ENCODE measurements around the gene PAX2.
A peak's percentile ranks its signal among the peaks of the same experiment; 100 is the strongest.

The PAX2 gene

GRCh38 chr10:100826031-100826651 lies 80.8 kb downstream of the PAX2 start:
- DNase-seq, result peak; percentile 25 to 26

GRCh38 chr10:100826661-100826982 lies 81.2 kb downstream of the PAX2 start:
- DNase-seq, result no peak

GRCh38 chr10:100826983-100827818 lies 81.8 kb downstream of the PAX2 start:
- DNase-seq, result peak; percentile 50 to 51

- peak; percentile 15 to 22 for DNase-seq
Measured at GRCh38 chr10:100827819-100828737, 82.7 kb downstream of the PAX2 start.

GRCh38 chr10:100828738-100829096 lies 83.3 kb downstream of the PAX2 start:
- DNase-seq, result no peak

- DNase-seq, result no peak
Measured at GRCh38 chr10:100829097-100829870, 83.9 kb downstream of the PAX2 start.

GRCh38 chr10:100829933-100830727 lies 84.7 kb downstream of the PAX2 start:
- DNase-seq, result no peak

GRCh38 chr10:100830728-100831111 lies 85.3 kb downstream of the PAX2 start:
- DNase-seq, result no peak

- no peak for DNase-seq
Measured at GRCh38 chr10:100831742-100832141, 86.4 kb downstream of the PAX2 start.

GRCh38 chr10:100835810-100836209 lies 90.4 kb downstream of the PAX2 start:
- DNase-seq, result no peak

GRCh38 chr10:100836891-100837290 lies 91.5 kb downstream of the PAX2 start:
- DNase-seq, result no peak

GRCh38 chr10:100837300-100837699 lies 91.9 kb downstream of the PAX2 start:
- DNase-seq, result no peak

- DNase-seq, result no peak
Measured at GRCh38 chr10:100838986-100839385, 93.6 kb downstream of the PAX2 start.

GRCh38 chr10:100841528-100841927 lies 96.1 kb downstream of the PAX2 start:
- DNase-seq, result no peak

GRCh38 chr10:100847440-100847839 lies 102.1 kb downstream of the PAX2 start:
- DNase-seq, result no peak

GRCh38 chr10:100848770-100849169 lies 103.4 kb downstream of the PAX2 start:
- DNase-seq, result no peak

GRCh38 chr10:100858261-100858660 lies 112.9 kb downstream of the PAX2 start:
- DNase-seq, result no peak

GRCh38 chr10:100858747-100859483 lies 113.5 kb downstream of the PAX2 start:
- no peak for DNase-seq

- DNase-seq, result no peak
Measured at GRCh38 chr10:100859484-100859763, 114.0 kb downstream of the PAX2 start.

GRCh38 chr10:100863433-100863832 lies 118.1 kb downstream of the PAX2 start:
- no peak for DNase-seq
